HG03575 (cell line): Measurements from ENCODE around the gene BAHCC1.

Experiments
- ATAC-seq: cut with Tn5 transposase; IDR thresholded peaks from one replicate; pipeline ENCODE4 v1.9.1; 2021; ENCODE audit not compliant: unreplicated experiment, insufficient number of reproducible peaks, low FRiP score; ENCODE audit errors: extremely low read depth

The BAHCC1 gene

GRCh38 chr17:81404558-81405165 lies 9.4 kb downstream of the BAHCC1 start:
- no peak for ATAC-seq

GRCh38 chr17:81405411-81405872 lies 10.2 kb downstream of the BAHCC1 start:
- no peak for ATAC-seq

GRCh38 chr17:81406117-81406953 lies 11.1 kb downstream of the BAHCC1 start:
- ATAC-seq: no peak

- ATAC-seq: no peak
These were observed 12.8 kb downstream of the BAHCC1 start for GRCh38 chr17:81408049-81408448.

GRCh38 chr17:81409190-81409935 lies 14.1 kb downstream of the BAHCC1 start:
- ATAC-seq: no peak

- no peak for ATAC-seq
These were observed 15.6 kb downstream of the BAHCC1 start for GRCh38 chr17:81410852-81411251.

- no peak for ATAC-seq
These were observed 16.0 kb downstream of the BAHCC1 start for GRCh38 chr17:81411305-81411704.

GRCh38 chr17:81412490-81413093 lies 17.3 kb downstream of the BAHCC1 start:
- no peak for ATAC-seq

GRCh38 chr17:81413497-81414135 lies 18.4 kb downstream of the BAHCC1 start:
- no peak for ATAC-seq

GRCh38 chr17:81414756-81415516 lies 19.7 kb downstream of the BAHCC1 start:
- no peak for ATAC-seq

GRCh38 chr17:81415681-81416080 lies 20.4 kb downstream of the BAHCC1 start:
- no peak for ATAC-seq

- no peak for ATAC-seq
These were observed 21.4 kb downstream of the BAHCC1 start for GRCh38 chr17:81416612-81417011.

GRCh38 chr17:81417049-81417878 lies 22.0 kb downstream of the BAHCC1 start:
- ATAC-seq: no peak

GRCh38 chr17:81417879-81418709 lies 22.8 kb downstream of the BAHCC1 start:
- no peak for ATAC-seq

- no peak for ATAC-seq
These were observed 23.6 kb downstream of the BAHCC1 start for GRCh38 chr17:81418710-81419318.

GRCh38 chr17:81419319-81419885 lies 24.1 kb downstream of the BAHCC1 start:
- no peak for ATAC-seq
